NCI-H345 treated with DMSO at 0.1 percent for 48 hours (cell line): ENCODE results near the gene CHRM5.

Experiments
- DNase-seq: peaks from one replicate; lab custom pipeline; 2025; ENCODE audit not compliant: unreplicated experiment; lab: John Stamatoyannopoulos, UW

The CHRM5 gene

DNA sequence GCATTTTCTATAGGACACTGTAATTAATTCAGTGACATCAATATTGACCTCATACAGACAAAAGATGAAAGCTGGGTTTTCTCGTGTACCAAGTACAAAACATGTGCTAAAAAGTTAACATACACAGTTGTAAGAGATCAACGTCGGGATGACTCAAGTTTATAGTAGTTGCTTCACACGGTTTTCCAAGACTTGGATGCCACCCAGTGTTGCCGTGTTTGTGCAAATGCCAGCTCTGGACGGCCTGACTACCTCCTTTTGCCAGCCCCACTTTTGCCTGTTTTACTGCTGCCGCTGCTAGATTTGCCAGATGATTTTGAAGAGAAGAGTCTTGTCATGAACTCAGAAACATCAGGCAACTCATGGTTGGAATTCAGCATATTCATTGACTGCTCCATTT, 115.8 kb downstream of the CHRM5 start:
- DNase-seq: no peak

DNA sequence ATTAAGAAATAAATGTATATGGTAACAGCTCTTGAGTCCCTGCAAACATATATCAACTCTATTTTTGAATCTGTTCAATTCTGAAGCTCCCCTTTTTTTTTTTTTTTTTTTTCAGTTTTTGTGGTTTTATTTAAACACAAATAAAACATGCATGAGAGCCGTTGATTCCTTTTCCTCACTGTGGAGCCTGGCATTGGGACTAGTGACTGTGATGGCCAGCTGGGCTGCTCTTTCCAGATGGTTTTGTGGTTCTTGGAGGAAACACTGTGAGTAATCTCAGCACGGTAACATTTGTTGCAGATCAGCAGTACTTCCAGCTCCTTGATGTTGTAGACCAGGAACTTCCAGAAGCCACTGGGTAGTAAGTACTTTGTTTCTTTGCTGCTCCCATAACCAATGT, 117.4 kb downstream of the CHRM5 start:
- no peak for DNase-seq

DNA sequence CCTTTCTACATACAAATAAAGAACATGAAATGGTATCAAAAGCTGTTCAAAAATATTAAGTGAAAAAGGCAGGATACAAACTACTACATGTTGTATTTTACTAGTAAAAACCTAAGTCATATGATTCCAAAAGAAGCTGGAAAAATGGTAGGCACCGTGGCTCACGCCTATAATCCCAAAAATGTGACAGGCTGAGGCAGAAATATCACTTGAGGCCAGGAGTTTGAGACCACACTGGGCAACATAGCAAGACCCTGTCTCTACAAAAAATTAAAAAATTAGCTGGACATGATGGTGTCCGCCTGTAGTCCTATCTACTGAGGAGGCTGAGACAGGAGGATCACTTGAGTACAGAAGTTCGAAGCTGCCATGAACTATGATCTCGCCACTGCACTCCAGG, 131.6 kb downstream of the CHRM5 start:
- DNase-seq: no peak

DNA sequence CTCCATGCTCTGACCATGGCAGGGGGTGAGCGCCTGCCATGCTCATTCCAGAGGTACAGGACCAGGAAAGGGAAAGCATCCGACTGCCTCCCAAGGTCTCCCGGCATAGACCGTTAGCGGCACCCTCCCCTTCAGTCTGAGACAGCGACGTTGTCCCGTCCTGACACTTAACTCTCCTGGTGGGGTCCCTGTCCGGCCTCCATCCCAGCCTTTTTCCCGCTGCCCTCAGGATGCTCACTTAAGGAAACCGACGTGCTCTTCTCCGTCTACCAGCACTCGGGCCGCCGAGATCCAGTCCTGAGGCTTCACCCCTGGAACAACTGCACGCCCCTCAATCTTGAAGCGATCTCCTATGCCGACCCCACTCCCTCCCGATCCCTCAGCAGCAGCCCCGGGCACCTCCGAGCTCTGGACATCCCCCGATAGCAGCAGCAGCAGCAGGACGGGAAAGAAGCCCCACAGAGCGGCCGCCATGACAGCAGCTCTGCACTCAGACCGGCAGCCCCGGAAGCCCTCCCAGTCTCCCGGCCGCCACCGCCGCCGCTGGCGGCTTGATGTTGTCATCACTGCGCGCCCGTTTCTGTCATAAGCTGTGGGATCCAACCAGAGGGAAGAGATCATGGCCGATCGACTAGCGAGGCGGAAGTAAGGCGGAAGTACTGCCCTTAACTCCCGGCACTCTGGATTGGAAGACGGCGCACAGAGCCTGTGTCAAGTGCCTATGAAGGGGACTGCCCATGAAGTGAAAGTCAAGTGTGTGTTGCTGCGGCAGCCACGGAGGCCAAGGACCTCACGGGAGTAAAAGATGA, 133.3 kb downstream of the CHRM5 start, which contains the start of the genes EMC7 and PGBD4:
Gene EMC7 (minus strand): TSS at position 497 of the 809 bp plus-strand sequence. CDS start 23 bp downstream, at position 474.
Gene PGBD4 (plus strand): TSS at position 718 of the 809 bp plus-strand sequence. CDS start 449 bp downstream, outside the sequence.
- DNase-seq: peak; percentile 87

DNA sequence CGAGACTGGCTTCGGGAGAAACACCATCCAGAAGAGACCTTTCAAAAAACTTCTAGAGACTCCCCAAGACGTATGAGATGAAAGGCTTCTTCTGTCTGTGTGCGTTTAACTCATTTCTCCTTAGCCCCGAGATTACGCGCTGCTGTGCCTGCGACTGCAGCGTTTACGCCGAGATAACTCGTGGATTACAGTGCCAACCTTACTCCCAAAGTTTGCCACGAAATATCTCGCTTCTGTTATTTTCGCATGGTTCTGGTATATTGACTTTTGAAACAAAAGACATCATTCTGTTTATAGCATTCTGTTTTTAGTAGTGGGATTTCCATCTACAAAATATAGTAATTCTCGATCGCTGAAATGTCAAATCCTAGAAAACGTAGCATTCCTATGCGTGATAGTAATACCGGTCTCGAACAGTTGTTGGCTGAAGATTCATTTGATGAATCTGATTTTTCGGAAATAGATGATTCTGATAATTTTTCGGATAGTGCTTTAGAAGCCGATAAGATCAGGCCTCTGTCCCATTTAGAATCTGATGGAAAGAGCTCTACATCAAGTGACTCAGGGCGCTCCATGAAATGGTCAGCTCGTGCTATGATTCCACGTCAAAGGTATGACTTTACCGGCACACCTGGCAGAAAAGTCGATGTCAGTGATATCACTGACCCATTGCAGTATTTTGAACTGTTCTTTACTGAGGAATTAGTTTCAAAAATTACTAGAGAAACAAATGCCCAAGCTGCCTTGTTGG, 134.1 kb downstream of the CHRM5 start:
- no peak for DNase-seq

DNA sequence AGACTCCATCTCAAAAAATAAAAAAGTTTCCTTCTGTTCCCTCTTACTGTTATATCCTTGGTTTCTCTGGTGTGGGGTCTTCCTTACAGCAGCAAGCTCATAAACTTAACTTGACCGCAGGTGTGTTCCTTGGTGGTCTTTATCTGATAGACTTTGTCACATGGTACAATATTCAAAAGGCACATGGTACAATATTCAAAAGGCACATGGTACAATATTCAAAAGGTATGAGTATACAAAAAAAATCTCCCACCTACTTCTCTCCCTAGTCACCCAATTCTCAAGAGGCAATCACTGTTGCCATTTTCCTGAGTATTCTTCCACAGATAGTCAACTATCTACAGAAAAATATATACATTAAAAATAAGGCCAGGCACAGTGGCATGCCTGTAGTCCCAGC, 138.1 kb downstream of the CHRM5 start:
- DNase-seq: no peak

DNA sequence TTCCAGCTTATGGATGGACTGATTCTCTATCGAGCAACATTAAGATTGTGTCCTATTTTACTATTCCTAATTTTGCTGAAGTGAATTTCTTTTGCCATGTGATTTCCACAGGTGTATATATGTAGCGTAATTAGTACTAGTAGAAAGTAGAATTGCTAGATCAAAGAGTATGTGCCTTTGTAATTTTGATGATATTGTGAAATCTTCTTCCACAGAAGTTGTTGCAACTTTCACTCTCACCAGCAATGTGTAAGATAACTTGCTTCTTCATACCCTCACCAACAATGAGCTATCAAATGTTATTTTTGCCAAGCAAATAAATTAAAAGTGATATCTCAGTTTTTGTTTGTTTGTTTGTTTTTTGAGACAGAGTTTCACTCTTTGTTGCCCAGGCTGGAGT, 139.0 kb downstream of the CHRM5 start:
- DNase-seq: no peak

DNA sequence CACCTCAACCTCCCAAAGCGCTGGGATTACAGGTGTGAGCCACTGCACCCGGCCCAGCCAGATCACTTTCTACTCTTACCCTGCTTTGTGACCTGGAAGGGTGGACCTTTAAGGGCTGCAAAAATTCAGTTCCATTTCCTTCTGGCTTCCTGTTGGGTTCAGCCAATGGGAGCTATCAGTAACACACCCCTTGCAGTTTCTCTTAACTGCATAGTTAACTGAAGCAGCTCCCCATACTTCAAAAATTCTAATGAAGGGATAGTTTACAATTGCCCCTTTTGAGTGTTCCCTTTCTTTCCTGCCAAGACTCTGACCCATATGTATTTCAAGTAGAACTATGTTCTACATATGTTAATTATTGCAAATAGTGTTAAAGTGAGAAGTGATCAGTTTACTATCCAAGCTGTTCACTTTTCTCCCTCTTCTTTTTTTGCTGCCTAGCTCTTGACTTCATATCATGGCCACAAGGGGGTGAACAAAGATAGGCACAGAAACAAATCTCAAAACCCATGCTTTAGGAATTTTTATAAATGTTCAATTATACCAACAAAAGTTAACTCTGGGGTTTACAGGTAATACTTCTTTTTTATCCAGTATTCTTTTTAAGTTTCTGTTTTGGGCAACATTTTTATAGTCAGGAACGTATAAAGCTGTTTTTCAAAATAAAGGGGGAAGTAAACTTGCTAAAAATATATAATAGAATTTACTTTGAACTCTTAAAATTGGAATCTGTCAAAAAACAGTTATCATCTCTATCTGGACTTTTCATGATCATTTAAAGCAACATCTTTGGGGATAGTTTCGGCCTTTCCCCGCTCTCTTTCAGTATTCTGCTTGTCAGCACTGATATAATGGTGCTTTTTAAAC, 141.7 kb downstream of the CHRM5 start:
- no peak for DNase-seq

DNA sequence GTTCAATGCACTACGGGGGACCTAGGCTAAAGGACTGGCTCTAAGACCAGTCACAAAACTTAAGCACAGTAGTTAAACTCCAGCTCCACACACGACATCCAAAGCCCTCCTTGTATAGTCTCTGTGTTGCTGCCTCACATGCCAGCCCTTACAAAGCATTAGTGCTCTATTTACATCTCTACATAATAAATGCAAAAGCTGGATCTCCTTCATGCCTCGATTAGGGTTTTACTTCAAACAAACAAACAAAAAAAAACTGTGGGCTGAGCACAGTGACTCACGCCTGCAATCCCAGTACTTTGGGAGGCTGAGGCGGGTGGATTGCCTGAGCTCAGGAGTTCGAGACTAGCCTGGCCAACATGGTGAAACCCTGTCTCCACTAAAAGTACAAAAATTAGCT, 143.2 kb downstream of the CHRM5 start:
- no peak for DNase-seq

DNA sequence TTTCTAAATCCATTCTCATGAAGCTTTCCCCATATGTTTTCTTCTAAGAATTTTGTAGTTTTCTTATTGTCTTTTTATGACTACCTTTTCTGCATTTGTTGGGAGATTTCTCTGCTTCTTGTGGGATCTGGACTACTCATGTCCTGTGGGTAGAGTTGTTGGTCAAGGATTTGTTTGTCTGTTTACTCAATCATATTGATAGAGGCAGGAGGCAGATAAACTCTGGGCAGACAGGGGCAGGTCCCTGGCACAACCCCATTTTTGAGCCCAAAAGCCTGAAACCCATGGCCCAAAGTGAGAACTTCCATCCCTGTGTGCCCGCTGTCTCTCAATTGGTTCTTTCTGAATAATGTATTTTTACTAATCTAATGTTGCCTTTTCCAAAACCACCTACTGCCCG, 145.9 kb downstream of the CHRM5 start:
- DNase-seq: no peak

DNA sequence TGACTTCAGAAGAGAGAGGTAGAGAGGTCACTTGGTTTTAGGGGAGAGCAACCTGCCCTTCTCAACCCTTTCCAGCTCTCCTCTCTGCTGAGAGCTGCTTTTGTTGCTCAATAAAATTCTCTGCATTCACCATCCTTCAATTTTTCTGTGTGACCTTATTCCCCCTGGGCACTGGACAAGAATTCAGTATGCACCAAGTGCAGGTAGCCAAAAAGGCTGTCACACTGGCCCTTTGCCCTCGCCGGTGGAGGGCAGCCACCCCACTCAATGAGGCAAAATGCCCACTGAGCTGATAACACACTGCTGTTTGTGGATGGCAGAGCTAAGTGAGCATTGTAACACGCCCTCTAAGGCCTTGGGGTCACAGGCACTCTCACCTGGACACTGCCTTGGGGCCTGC, 146.4 kb downstream of the CHRM5 start:
- DNase-seq: no peak

DNA sequence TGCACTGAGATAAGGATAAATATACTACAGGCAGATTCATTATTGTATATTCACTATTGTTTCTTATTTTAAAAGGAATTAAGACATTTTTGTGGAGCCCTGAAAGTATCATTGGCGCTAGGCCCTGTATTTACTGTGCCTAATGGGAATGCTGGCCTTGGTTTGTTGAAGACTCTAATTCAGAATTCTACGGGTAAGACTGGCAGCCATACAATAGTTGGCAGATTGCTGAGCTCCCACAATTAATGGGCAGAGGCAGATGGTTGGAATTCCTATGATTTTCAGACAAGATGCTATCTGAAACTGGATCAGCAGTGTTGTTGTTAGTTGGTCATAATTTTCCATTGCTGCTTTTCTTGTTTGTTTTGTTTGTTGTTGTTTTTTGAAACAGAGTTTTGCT, 148.3 kb downstream of the CHRM5 start:
- DNase-seq: no peak
